Fibroblast of skin of right quadriceps (primary cell): Measurements from ENCODE around the gene DLEC1.
"Not testable (repeated sequence)": the region's sequence is repeated elsewhere in the genome, so short reads cannot be mapped to it uniquely, and the experiment has no call there.

ENCODE experiments used
- DNase-seq: peaks from one replicate; pipeline ENCODE4 v3.0.0-alpha.2; 2013

DLEC1 gene

GRCh38 chr3:38139652-38140051 lies 100.6 kb downstream of the DLEC1 start:
- DNase-seq = no peak

DNA sequence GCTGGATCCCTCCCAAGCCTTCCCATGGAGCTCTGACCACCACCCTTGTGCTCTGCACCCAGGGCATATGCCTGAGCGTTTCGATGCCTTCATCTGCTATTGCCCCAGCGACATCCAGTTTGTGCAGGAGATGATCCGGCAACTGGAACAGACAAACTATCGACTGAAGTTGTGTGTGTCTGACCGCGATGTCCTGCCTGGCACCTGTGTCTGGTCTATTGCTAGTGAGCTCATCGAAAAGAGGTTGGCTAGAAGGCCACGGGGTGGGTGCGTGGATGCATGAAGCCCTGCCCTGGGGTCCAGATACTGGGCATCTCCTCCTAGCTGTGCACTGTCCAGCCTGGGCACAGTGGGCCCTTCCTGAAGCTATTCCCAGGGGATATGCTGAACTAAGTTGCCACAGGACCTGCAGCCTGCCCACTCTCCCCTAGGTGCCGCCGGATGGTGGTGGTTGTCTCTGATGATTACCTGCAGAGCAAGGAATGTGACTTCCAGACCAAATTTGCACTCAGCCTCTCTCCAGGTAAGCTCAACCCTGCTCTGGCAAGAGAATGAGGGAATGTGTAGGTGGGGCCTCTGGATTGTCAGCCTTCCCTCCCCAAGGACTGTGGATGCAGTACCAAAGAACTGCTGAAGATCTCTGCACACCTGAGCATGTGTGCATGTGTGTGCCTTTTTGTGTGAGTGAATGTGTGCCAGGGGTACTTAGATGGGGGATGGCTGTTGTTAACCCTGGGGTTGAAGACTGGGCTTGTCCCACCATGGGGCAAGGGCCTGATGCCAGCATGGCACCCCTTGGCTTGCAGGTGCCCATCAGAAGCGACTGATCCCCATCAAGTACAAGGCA lies 101.5 kb downstream of the DLEC1 start:
- no peak for DNase-seq

GRCh38 chr3:38141173-38141951 lies 102.4 kb downstream of the DLEC1 start:
- no peak for DNase-seq

DNA sequence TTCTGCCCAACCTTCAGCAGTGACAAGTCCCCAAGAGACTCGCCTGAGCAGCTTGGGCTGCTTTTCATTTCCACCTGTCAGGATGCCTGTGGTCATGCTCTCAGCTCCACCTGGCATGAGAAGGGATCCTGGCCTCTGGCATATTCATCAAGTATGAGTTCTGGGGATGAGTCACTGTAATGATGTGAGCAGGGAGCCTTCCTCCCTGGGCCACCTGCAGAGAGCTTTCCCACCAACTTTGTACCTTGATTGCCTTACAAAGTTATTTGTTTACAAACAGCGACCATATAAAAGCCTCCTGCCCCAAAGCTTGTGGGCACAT lies 102.9 kb downstream of the DLEC1 start:
- no peak for DNase-seq

DNA sequence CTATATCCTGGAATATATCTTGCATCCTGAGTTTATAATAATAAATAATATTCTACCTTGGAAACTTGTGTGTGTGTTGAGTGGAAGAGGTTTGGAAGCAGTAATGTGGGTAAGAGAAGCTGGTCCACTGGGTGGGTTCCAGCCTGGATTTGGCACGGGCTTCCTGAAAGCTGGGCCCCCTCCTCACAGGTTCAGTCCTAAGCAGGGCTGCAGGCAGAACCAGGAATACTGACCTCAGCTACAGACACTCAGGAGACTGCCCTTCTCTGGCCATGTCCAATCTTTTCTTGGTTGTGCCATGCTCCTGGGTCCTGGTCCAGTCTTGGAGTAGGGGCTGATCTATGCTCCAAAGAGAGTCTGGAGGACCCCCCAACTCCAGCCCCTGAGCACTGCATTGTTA lies 104.0 kb downstream of the DLEC1 start:
- DNase-seq = no peak

DNA sequence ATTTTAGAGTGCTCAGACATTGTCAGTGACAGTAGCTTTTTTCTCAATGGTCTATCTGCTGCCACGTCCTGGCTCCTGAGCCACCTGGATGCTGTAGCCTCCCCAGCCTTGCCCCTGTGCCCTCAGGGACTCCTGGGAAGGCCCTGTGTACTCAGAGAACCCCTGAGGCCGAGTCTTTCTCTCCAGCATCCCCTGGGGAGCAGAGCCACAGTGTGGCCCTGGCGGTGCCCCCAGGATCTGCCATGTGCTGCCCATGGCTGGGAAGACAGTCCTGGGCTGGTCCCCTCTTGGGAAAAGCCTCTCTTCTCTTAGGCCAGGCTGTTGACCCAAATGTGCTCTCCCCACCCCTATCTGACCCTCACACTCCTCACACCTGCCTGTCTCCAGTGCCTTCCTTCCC lies 104.5 kb downstream of the DLEC1 start:
- DNase-seq = no peak

GRCh38 chr3:38146504-38146903 lies 107.5 kb downstream of the DLEC1 start:
- no peak for DNase-seq

GRCh38 chr3:38147421-38147820 lies 108.4 kb downstream of the DLEC1 start:
- no peak for DNase-seq

DNA sequence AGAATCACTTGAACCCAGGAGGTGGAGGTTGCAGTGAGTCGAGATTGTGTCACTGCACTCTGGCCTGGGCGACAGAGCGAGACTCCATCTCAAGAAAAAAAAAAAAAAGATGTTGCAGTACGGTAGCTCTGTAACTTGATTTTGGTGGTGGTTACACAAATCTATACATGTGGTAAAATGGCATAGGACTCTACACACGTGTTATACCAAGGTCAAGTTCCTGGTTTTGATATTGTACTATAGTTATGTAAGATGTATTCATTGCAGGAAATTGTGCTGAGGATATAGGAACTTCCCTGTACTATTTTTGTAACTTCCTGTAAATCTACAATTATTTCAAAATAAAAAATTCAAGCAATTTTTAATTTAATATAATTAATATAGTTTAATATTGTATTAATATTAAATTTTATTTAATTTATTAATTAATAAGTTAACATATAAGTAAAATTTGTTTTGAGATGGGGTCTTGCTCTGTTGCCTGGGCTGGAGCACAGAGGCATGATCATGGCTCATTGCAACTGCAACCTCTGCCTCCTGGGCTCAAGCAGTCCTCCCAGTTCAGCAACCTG lies 109.4 kb downstream of the DLEC1 start:
- DNase-seq = no peak

DNA sequence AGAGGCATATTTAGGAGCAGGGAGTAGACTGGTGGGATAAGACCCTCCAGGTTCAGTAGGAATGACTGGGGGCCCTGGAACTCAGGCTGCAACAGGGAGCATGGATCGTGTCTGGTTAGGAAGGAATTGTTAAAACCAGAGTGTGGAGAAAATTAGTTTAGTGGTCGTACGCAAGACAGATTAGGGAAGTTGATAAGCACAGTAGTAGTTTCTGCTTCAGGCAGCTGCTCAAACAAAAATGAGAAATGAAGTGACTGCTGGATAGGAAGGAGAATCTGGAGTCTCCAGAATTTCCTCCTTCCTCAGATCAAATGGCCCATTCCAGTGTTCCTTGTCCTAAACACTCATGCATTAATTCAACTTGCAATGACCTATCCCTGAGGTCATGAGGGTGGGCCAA lies 110.7 kb downstream of the DLEC1 start:
- no peak for DNase-seq

GRCh38 chr3:38150780-38151528 lies 111.9 kb downstream of the DLEC1 start:
- no peak for DNase-seq

GRCh38 chr3:38151667-38152265 lies 112.8 kb downstream of the DLEC1 start:
- no peak for DNase-seq

DNA sequence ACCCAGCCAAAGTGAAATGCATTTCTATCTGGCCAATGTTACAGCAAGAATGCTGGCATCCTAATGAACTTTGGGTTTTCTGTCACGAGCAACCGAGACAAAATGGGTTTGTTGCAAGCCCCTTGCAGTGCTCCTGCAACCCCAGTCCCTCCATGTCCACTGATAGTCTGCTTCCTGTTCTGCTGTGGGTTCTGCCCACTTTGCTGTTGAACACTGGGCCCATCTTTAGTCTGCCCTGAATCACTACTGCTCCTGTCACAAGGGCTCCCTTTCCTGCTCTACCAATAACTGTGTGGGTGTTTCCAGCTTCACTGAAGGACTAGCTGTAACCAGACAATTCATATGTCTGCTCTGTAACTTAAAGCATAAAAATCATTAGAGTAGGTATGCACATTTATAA lies 113.6 kb downstream of the DLEC1 start:
- no peak for DNase-seq

GRCh38 chr3:38153221-38153620 lies 114.2 kb downstream of the DLEC1 start:
- no peak for DNase-seq

GRCh38 chr3:38154033-38154494 lies 115.1 kb downstream of the DLEC1 start:
- DNase-seq = peak; percentile 78

- no peak for DNase-seq
Observed at GRCh38 chr3:38154625-38155255, 115.7 kb downstream of the DLEC1 start.

- no peak for DNase-seq
Observed at GRCh38 chr3:38155825-38156224, 116.8 kb downstream of the DLEC1 start.

GRCh38 chr3:38157117-38157516 lies 118.1 kb downstream of the DLEC1 start:
- DNase-seq = no peak

DNA sequence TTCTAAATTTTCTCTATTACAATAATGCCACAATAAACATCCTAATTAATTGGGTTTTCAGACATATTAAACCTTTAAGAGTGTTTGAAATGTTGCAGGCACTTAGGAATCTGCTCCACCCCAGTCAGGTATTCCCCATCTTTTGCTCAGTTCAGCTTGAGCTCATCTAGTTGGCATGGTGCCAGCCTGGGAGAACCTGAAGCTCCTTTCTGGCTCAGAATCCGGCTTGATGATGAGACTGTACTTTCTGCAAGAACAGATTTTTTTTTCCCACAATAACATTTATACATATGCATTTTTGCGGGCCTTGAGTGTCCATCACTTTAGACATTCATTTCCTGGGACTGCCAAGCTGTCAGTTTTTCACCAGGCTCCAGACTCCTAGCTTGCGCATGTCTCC lies 118.6 kb downstream of the DLEC1 start:
- no peak for DNase-seq

- DNase-seq = no peak
Observed at GRCh38 chr3:38158472-38158871, 119.5 kb downstream of the DLEC1 start.

- DNase-seq = not testable (repeated sequence)
Observed at GRCh38 chr3:38160704-38161103, 121.7 kb downstream of the DLEC1 start.

DNA sequence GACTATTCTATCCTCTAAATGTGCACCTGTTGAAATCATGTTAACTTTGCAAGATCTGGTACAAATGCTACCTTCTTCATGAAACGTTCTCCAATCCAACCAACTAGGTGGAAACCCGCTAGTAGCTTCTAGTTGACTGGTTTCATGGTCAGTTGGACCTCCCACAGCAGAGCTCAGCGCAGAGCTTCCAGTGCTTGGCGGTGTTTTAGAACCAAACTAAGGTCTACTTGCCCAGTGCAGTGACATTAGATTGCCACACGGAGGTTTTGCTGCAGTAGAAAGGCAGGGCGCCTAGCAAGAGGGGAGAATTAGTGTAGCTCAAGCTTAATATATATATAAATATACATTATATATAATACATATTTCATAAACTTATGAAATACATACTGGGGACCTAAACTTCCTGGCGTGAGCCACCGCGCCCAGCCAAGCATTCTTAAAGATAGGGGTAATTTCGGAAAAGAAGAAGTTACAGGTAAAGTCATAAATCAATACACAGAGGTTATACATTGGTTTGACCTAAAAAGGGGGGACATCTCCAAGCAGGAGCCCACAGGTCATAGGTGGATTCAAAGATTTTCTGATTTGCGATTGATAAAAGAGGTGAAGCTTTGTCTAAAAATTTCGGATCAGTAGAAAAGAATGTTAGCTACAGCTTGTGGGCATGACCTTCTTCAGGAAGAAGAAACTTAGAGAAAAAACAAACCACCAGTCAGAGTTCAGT lies 124.3 kb downstream of the DLEC1 start:
- no peak for DNase-seq
